Measurements from ENCODE around the gene OR10A7. TPM values are rescaled to one million over a fixed set of nuclear protein-coding genes. Genes with fewer than 3 reads are reported as not detected.

Gene OR10A7
- total and polyA plus RNA-seq, 2 donors (not counting 3 experiments of a cell fraction or from before 2014, with no cell fraction given) = not detected

DNA sequence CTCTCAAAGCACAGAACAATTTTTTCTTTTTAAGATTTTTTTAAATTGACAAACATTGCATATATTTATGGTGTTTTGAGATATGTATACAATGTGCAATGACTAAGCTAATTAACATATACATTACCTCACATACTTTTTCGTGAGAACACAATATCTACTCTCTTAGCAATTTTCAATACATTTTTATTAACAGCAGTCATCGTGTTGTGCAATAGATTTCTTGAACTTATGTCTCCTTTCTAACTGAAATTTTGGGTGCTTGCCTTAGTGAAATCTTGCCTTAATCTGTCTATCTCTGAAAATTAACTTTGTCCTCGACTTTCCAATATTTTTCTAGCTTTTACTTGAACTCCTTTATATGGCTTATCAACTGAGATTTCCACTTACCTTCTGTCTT, 6.8 kb downstream of the OR10A7 start:
- Histone ChIP-seq H2AFZ (ENCODE audit: low read depth, low read length) (no peak overlapping the region), H4K20me1 (replicated peaks; ENCODE audit: control insufficient read depth, extremely low read depth, insufficient read depth, low read length) (no peaks in the 10 kb centered on the region), H3K9me1 (replicated peaks; ENCODE audit: control insufficient read depth, extremely low read depth, insufficient read depth, low read length) (no peaks in the 10 kb centered on the region), H3K4me3 (replicated peaks in 1 of 3; ENCODE audit: insufficient read depth in 1 of 3, low read depth in 1 of 3, low read length in 3 of 3) (no peak overlapping the region), H3K27ac (ENCODE audit: insufficient read depth, low read depth, low read length) (no peak overlapping the region), H3K9me3 (replicated peaks; ENCODE audit: control insufficient read depth, insufficient read depth, low read length) (no peaks in the 10 kb centered on the region), H3K36me3 (ENCODE audit: control insufficient read depth in 2 of 2, extremely low read depth in 1 of 2, insufficient read depth in 2 of 2, low read length in 2 of 2) (no peaks in the 10 kb centered on the region), H3K79me2 (ENCODE audit: control insufficient read depth, insufficient read depth, low read length) (no peaks in the 10 kb centered on the region), H3K4me2 (ENCODE audit: insufficient read depth, low read length) (no peak overlapping the region), H3K9ac (replicated peaks; ENCODE audit: extremely low read depth, insufficient read depth, low read length) (no peak overlapping the region), H3K4me1 (ENCODE audit: control insufficient read depth, extremely low read depth, insufficient read depth, low read length) (no peaks in the 10 kb centered on the region), H3K27me3 (ENCODE audit: control insufficient read depth in 2 of 2, insufficient read depth in 2 of 2, low read length in 2 of 2) (no peaks in the 10 kb centered on the region)
- CTCF ChIA-PET = interaction anchor here (0.7 kb wide), 1 partner anchor 203 kb away, joined by 3 read pairs; no protein-coding TSS in a partner anchor
- BruUV-seq (replicated peaks) = no TSS peak
- intact Hi-C loops (cut with micrococcal nuclease) (no loop called here), dilution Hi-C loops (cut with MboI; ENCODE audit: extremely low pct_ligation_motif_present, low sequenced_read_pairs) (no loop called here)
- POLR2A ChIA-PET = no interaction called here
- DNase-seq (ENCODE audit: low read depth, low spot score) (no peak), FAIRE-seq (no peak)
- TF ChIP-seq POLR2AphosphoS5 (IDR thresholded peaks at IDR 0.05; ENCODE audit: insufficient read depth, low read depth, low read length) (no peak), GATA2 (IDR thresholded peaks at IDR 0.05; ENCODE audit: insufficient read depth, insufficient read length, low read depth, low read length) (no peak), FOS (IDR thresholded peaks at IDR 0.05; ENCODE audit: borderline replicate concordance, insufficient read depth, low read length) (no peak), MYC (IDR thresholded peaks at IDR 0.05; ENCODE audit: low read depth, low read length) (no peak), POLR2A (IDR thresholded peaks at IDR 0.05; ENCODE audit: low read depth, low read length) (no peak)

DNA sequence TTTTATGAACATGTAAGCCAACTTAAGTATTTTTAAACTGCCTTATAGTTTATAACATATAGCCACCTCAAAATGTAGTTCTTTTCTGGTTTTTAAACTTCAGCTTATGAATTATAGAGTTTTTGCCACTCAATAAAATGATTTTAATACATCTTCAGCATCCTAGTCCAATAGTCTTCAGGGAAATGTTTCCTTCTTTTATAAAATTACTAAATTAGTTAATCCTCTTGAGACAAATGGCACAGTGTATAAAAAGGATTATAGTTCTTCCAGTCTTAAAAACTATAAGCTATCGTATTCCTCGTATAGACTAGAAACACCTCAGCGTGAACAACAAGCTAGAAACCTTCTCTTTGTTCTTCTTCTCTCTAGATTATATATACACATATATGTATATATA, 23.5 kb downstream of the OR10A7 start, which contains the start of gene OR6C74:
TSS of gene OR6C74 (plus strand) at position 301 of the 400 bp plus-strand sequence. CDS start 2,679 bp downstream, outside the sequence.
- Histone ChIP-seq H4K20me1 (replicated peaks; ENCODE audit: control insufficient read depth, extremely low read depth, insufficient read depth, low read length) (no peaks in the 10 kb centered on the region), H3K79me2 (ENCODE audit: control insufficient read depth, insufficient read depth, low read length) (no peaks in the 10 kb centered on the region), H3K9me3 (replicated peaks; ENCODE audit: control insufficient read depth, insufficient read depth, low read length) (no peaks in the 10 kb centered on the region), H3K27ac (ENCODE audit: insufficient read depth, low read depth, low read length) (no peak within 1 kb of the TSS), H3K36me3 (ENCODE audit: control insufficient read depth in 2 of 2, extremely low read depth in 1 of 2, insufficient read depth in 2 of 2, low read length in 2 of 2) (no peaks in the 10 kb centered on the region), H3K4me2 (ENCODE audit: insufficient read depth, low read length) (no peak within 1 kb of the TSS), H2AFZ (ENCODE audit: low read depth, low read length) (no peak within 1 kb of the TSS), H3K9me1 (replicated peaks; ENCODE audit: control insufficient read depth, extremely low read depth, insufficient read depth, low read length) (no peaks in the 10 kb centered on the region), H3K9ac (replicated peaks; ENCODE audit: extremely low read depth, insufficient read depth, low read length) (no peak within 1 kb of the TSS), H3K4me3 (replicated peaks in 1 of 3; ENCODE audit: insufficient read depth in 1 of 3, low read depth in 1 of 3, low read length in 3 of 3) (no peak within 1 kb of the TSS), H3K4me1 (ENCODE audit: control insufficient read depth, extremely low read depth, insufficient read depth, low read length) (no peaks in the 10 kb centered on the region), H3K27me3 (ENCODE audit: control insufficient read depth in 2 of 2, insufficient read depth in 2 of 2, low read length in 2 of 2) (no peaks in the 10 kb centered on the region)
- BruUV-seq (replicated peaks) = no TSS peak
- FAIRE-seq (no peak), DNase-seq (ENCODE audit: low read depth, low spot score) (no peak)
- ChIA-PET POLR2A (no interaction called here), CTCF (no interaction called here)
- intact Hi-C loops (cut with micrococcal nuclease) = no loop called here
- TF ChIP-seq FOS (IDR thresholded peaks at IDR 0.05; ENCODE audit: borderline replicate concordance, insufficient read depth, low read length) (no peak), POLR2AphosphoS5 (IDR thresholded peaks at IDR 0.05; ENCODE audit: insufficient read depth, low read depth, low read length) (no peak), JUN (IDR thresholded peaks at IDR 0.05; ENCODE audit: borderline replicate concordance, insufficient read depth, insufficient read length, low read depth) (no peak), MYC (IDR thresholded peaks at IDR 0.05; ENCODE audit: low read depth, low read length) (no peak), GATA2 (IDR thresholded peaks at IDR 0.05; ENCODE audit: insufficient read depth, insufficient read length, low read depth, low read length) (no peak), POLR2A (IDR thresholded peaks at IDR 0.05; ENCODE audit: low read depth, low read length) (no peak), EZH2 (IDR thresholded peaks at IDR 0.05; ENCODE audit: borderline replicate concordance, low read depth, low read length, severe bottlenecking) (no peak)
- TF ChIP-seq, protein P1, sequence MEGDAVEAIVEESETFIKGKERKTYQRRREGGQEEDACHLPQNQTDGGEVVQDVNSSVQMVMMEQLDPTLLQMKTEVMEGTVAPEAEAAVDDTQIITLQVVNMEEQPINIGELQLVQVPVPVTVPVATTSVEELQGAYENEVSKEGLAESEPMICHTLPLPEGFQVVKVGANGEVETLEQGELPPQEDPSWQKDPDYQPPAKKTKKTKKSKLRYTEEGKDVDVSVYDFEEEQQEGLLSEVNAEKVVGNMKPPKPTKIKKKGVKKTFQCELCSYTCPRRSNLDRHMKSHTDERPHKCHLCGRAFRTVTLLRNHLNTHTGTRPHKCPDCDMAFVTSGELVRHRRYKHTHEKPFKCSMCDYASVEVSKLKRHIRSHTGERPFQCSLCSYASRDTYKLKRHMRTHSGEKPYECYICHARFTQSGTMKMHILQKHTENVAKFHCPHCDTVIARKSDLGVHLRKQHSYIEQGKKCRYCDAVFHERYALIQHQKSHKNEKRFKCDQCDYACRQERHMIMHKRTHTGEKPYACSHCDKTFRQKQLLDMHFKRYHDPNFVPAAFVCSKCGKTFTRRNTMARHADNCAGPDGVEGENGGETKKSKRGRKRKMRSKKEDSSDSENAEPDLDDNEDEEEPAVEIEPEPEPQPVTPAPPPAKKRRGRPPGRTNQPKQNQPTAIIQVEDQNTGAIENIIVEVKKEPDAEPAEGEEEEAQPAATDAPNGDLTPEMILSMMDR (IDR thresholded peaks at IDR 0.05; ENCODE audit: extremely low read depth in 1 of 2, insufficient read depth in 1 of 2, low read depth in 1 of 2, low read length in 2 of 2) = no peak
- TF ChIP-seq, protein P2, sequence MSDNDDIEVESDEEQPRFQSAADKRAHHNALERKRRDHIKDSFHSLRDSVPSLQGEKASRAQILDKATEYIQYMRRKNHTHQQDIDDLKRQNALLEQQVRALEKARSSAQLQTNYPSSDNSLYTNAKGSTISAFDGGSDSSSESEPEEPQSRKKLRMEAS (IDR thresholded peaks at IDR 0.05; ENCODE audit: insufficient read depth, insufficient read length) = no peak
- dilution Hi-C loops (cut with MboI; ENCODE audit: extremely low pct_ligation_motif_present, low sequenced_read_pairs) = no loop called here

Measured in endothelial cell of umbilical vein (primary cell).